Stomach smooth muscle (tissue), 2 donors: ENCODE data around the gene CFAP61.
A peak's percentile ranks its signal among the peaks of the same experiment; 100 is the strongest.

ENCODE experiments used
- H3K27ac ChIP-seq: one replicate; pipeline ENCODE4 v1.7.0; 2013; ENCODE audit warnings: mild to moderate bottlenecking, low read length, inconsistent platforms
- H3K27me3 ChIP-seq, 2 donors: one replicate each; pipeline ENCODE4 v1.7.0; 2013; ENCODE audit warnings: low read length in 2 of 2; ENCODE audit not compliant: insufficient read depth in 2 of 2, control insufficient read depth in 1 of 2
- H3K36me3 ChIP-seq, 2 donors: one replicate each; pipeline ENCODE4 v1.7.0; 2013; ENCODE audit warnings: low read length in 2 of 2; ENCODE audit not compliant: control insufficient read depth in 2 of 2, insufficient read depth in 2 of 2
- H3K4me1 ChIP-seq: one replicate; pipeline ENCODE4 v1.7.0; 2013; ENCODE audit warnings: low read length; ENCODE audit not compliant: control insufficient read depth, insufficient read depth
- H3K4me3 ChIP-seq, 2 donors: one replicate each; pipeline ENCODE4 v1.7.0; 2013; ENCODE audit warnings: low read length in 2 of 2
- H3K9ac ChIP-seq, 2 donors: one replicate each; pipeline ENCODE4 v1.7.0; 2013; ENCODE audit warnings: low read length in 2 of 2, mild to moderate bottlenecking in 1 of 2
- H3K9me3 ChIP-seq, 2 donors: one replicate each; pipeline ENCODE4 v1.7.0; 2013; ENCODE audit warnings: low read length in 2 of 2; ENCODE audit not compliant: control insufficient read depth in 2 of 2
- donor health status: healthy.
- donor health status: Pancreatic carcinoma.

Gene CFAP61

GRCh38 chr20:20034486-20034885 lies 17.8 kb upstream of the CFAP61 start:
- H3K27me3 ChIP-seq = no peaks in the 10 kb centered on the region
- no peaks in the 10 kb centered on the region for H3K4me1 ChIP-seq
- no peak overlapping the region for H3K9ac ChIP-seq
- no peaks in the 10 kb centered on the region for H3K9me3 ChIP-seq
- H3K36me3 ChIP-seq = peaks cover 40 to 65% of the 10 kb centered on the region in 2 donors
- no peak overlapping the region for H3K4me3 ChIP-seq
- no peak overlapping the region for H3K27ac ChIP-seq

GRCh38 chr20:20036756-20037155 lies 15.6 kb upstream of the CFAP61 start:
- no peaks in the 10 kb centered on the region for H3K9me3 ChIP-seq
- no peaks in the 10 kb centered on the region for H3K4me1 ChIP-seq
- H3K9ac ChIP-seq = no peak overlapping the region
- H3K27me3 ChIP-seq = no peaks in the 10 kb centered on the region
- no peak overlapping the region for H3K27ac ChIP-seq
- no peak overlapping the region for H3K4me3 ChIP-seq
- H3K36me3 ChIP-seq = peaks cover 57 to 77% of the 10 kb centered on the region in 2 donors

GRCh38 chr20:20037960-20038359 lies 14.4 kb upstream of the CFAP61 start:
- Histone ChIP-seq H3K27ac (no peak overlapping the region), H3K9ac (no peak overlapping the region), H3K4me3 (no peak overlapping the region), H3K27me3 (no peaks in the 10 kb centered on the region), H3K4me1 (no peaks in the 10 kb centered on the region), H3K36me3 (peaks cover 63 to 81% of the 10 kb centered on the region in 2 donors), H3K9me3 (no peaks in the 10 kb centered on the region)

DNA sequence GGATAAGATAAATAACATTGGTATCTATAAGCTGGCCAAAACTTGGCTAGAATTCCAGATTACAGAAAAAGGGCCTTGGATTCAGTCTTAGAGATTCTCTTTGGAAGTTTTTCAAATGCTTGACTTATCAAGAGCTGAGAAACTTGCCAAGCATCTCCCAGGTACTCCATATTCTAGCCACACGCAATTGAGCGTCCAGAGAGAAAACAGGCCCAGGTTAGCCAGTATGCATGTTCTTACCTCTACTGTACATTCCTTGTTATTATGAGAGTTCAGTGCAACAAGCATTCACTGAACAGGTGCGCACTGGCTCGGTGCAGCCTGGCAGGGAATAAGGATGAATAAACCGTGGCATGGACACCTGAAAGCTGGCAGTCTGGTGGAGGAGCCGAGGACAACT lies 13.7 kb upstream of the CFAP61 start:
- H3K36me3 ChIP-seq = peaks cover 69 to 84% of the 10 kb centered on the region in 2 donors

GRCh38 chr20:20039752-20040387 lies 12.5 kb upstream of the CFAP61 start:
- H3K4me1 ChIP-seq = no peaks in the 10 kb centered on the region
- H3K27me3 ChIP-seq = no peaks in the 10 kb centered on the region
- no peak overlapping the region for H3K4me3 ChIP-seq
- peaks cover 71 to 89% of the 10 kb centered on the region in 2 donors for H3K36me3 ChIP-seq
- no peaks in the 10 kb centered on the region for H3K9me3 ChIP-seq
- H3K9ac ChIP-seq = no peak overlapping the region
- no peak overlapping the region for H3K27ac ChIP-seq

More for the DNA sequence above, 13.7 kb upstream of the CFAP61 start:
- H3K9ac ChIP-seq = no peak overlapping the region
- H3K4me1 ChIP-seq = no peaks in the 10 kb centered on the region
- H3K27me3 ChIP-seq = no peaks in the 10 kb centered on the region
- no peak overlapping the region for H3K4me3 ChIP-seq
- no peaks in the 10 kb centered on the region for H3K9me3 ChIP-seq
- H3K27ac ChIP-seq = no peak overlapping the region

- Histone ChIP-seq H3K9me3 (no peaks in the 10 kb centered on the region), H3K36me3 (peaks cover 20 to 32% of the 10 kb centered on the region in 2 donors), H3K4me3 (peak overlapping the region; percentile 97 to 99), H3K27me3 (no peaks in the 10 kb centered on the region), H3K27ac (peak overlapping the region; percentile 76), H3K4me1 (no peaks in the 10 kb centered on the region), H3K9ac (peak overlapping the region; percentile 87 to 92)
Observed at GRCh38 chr20:20051767-20052073, 612 bp upstream of the CFAP61 start.

DNA sequence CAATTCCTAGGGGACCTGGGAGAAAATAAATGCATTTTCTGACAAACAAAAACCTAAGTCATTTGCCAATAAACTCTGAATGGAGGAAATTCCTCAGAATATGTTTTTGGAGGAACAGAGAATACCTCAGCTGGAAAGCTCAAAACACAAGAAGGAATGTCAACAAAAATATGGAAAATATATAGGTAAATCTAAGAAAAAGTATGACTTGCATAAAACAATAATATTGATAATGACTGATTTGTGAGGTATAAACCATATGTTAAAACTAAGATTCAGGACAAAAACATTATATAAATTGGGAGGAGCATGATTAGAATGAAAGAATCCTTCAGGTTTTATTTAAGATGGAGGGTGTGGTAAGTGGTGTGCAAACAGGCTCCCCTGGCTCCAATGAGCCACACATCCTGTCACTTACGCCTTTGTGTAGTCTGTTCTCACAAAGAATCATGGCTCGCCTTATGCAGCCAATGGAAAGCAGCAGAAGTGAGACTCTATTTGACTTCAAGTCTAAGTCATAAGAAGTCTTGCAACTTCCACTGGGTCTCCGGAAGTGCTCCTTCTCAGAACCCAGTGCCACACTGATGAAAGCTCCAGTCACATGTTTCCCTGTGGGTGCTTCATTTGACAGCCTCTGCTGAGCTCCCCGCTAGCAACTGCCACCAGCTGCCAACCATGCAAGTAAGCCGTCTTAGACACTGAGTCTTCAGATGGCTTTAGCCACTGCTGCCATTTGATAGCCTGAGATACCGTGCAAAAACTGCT lies 8.1 kb downstream of the CFAP61 start:
- Histone ChIP-seq H3K4me3 (no peak overlapping the region), H3K4me1 (no peaks in the 10 kb centered on the region), H3K9me3 (no peaks in the 10 kb centered on the region), H3K9ac (no peak overlapping the region), H3K27me3 (no peaks in the 10 kb centered on the region), H3K36me3 (no peaks in the 10 kb centered on the region), H3K27ac (no peak overlapping the region)

- Histone ChIP-seq H3K27me3 (peaks cover 0 to 2% of the 10 kb centered on the region in 2 donors), H3K27ac (no peak overlapping the region), H3K9me3 (no peaks in the 10 kb centered on the region), H3K4me1 (no peaks in the 10 kb centered on the region), H3K36me3 (no peaks in the 10 kb centered on the region), H3K4me3 (no peak overlapping the region), H3K9ac (no peak overlapping the region)
Observed at GRCh38 chr20:20063941-20064702, 11.8 kb downstream of the CFAP61 start.

DNA sequence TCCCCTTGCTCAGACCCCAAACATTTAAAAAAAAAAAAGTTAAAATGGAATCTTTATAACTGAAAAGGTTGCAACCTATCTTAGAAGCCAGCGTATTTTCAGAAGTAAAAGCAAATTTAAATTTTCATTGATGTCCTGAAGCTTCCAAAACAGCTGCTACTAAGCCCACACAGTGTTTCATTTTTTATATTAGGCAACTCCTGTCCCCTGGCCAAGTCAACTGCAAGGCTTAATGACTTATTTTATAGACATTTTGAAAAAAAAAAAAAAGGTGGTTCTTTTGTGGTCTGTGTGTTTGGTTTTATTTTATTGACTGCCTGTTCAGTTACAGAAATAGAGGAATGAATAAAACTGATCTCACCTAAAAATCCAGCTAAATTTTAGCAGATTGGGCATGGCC lies 13.0 kb downstream of the CFAP61 start:
- H3K4me3 ChIP-seq = no peak overlapping the region
- H3K27ac ChIP-seq = no peak overlapping the region
- H3K27me3 ChIP-seq = peaks cover 0 to 2% of the 10 kb centered on the region in 2 donors
- H3K4me1 ChIP-seq = no peaks in the 10 kb centered on the region
- no peak overlapping the region for H3K9ac ChIP-seq
- H3K9me3 ChIP-seq = no peaks in the 10 kb centered on the region
- no peaks in the 10 kb centered on the region for H3K36me3 ChIP-seq

DNA sequence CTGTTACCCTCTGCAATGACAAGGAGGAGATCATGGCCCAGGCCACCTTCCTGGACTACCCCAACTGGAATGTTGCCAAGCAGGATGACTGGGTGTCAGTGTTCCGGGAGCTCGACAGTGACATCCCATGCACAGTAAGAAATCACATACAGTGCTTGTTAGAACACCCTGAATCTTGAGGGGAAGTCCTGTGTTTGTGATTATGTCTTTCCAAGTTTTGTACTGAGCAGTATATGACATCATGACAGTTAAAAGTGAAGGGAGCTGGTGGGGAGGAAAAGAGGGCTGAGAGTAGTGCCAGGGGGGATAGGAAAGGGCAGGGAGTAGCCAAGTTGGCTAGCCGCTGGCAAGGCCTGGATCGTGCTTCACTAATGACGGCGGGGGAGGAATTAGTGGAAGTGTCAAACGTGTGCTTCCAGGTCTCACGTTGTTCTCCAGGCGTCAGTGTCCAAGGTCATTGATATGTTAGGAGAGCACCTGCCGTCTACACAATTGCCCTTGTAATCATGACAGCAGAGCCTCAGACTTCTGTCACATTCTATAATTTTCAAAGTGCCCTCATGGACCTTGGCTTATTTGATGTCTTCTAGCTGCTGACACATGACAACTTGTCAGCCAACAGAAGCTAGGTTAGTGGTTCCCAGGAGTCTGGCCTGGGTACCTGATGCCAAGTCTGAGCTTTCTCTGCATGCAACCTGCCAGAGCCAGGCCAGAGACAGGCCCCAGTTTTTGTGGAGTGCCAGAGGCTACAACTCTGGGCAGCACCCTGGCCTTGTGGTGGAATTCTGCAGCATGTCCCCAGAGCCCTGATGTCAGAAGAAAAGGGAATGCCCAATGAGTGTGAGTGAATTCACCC lies 18.8 kb downstream of the CFAP61 start:
- no peak overlapping the region for H3K27ac ChIP-seq
- no peaks in the 10 kb centered on the region for H3K9me3 ChIP-seq
- H3K4me1 ChIP-seq = no peaks in the 10 kb centered on the region
- no peak overlapping the region for H3K4me3 ChIP-seq
- H3K36me3 ChIP-seq = no peaks in the 10 kb centered on the region
- peaks cover 5 to 11% of the 10 kb centered on the region in 2 donors for H3K27me3 ChIP-seq
- H3K9ac ChIP-seq = no peak overlapping the region
